ENCODE data around the gene RND1. TPM values are rescaled to one million over a fixed set of nuclear protein-coding genes. Genes with fewer than 3 reads are reported as not detected.
"Not testable (repeated sequence)": the region's sequence is repeated elsewhere in the genome, so short reads cannot be mapped to it uniquely, and the experiment has no call there.

RND1 gene
- total RNA-seq, 4 donors from 2014 or later: 1.1 to 19.1 (median 3.3) TPM; not detected in 1

GRCh38 chr12:48878548-48878947, 12.9 kb upstream of the RND1 start:
- no peak for DNase-seq
- Histone ChIP-seq H3K27me3 (peaks cover 10% of the 10 kb centered on the region), H3K4me1 (peaks cover 0 to 6% (median 4%) of the 10 kb centered on the region in 4 donors), H3K9me3 (no peaks in the 10 kb centered on the region), H3K27ac (no peak overlapping the region), H3K36me3 (no peaks in the 10 kb centered on the region), H3K4me3 (no peak overlapping the region)
- WGBS, 2 donors (ENCODE audit: low coverage in 1 of 2): 79 to 83% methylated on average over 1 to 2 of the region's 2 CpGs
- in situ Hi-C loops (cut with MboI; ENCODE audit: low pct_ligation_motif_present in 1 of 4, low pct_unique_long_range_greater_than_20kb in 1 of 4, low sequenced_read_pairs in 3 of 4): no loop called here
- TF ChIP-seq POLR2A (IDR thresholded peaks at IDR 0.05) (no peak), CTCF (IDR thresholded peaks at IDR 0.05) (no peak), POLR2AphosphoS5 (IDR thresholded peaks at IDR 0.05) (no peak), EP300 (IDR thresholded peaks at IDR 0.05; ENCODE audit: low read depth) (no peak)
- intact Hi-C loops (cut with DNase I; ENCODE audit: low total_unique reads): no loop called here

DNA sequence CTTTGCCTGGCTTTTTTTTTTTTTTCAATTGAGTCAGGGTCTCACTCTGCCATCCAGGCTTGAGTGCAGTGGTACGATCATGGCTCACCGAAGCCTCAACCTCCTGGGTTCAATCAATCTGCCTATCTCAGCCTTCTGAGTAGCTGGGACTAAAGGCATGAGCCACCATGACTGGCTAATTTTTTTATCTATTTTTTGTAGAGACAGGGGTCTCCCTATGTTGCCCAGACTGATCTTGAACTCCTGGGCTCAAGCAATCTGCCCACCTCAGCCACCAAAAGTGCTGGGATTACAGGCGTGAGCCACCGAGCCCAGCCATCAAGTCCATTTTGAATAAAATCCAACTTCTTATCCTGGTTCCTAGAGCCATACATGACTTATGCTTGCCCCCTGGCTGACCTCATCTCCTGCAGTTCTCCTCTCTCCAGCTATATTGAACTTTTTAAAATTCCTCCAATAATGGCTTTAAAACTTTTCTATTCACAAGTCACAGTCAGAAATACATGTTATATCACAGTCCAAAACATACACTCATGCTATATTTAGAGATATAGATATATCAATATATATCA, 10.4 kb upstream of the RND1 start:
- no peak overlapping the region for H3K27ac ChIP-seq
- intact Hi-C loops (cut with DNase I; ENCODE audit: low total_unique reads): no loop called here
- H3K27me3 ChIP-seq: peaks cover 10% of the 10 kb centered on the region
- no peaks in the 10 kb centered on the region for H3K9me3 ChIP-seq
- in situ Hi-C loops (cut with MboI; ENCODE audit: low pct_ligation_motif_present in 1 of 4, low pct_unique_long_range_greater_than_20kb in 1 of 4, low sequenced_read_pairs in 3 of 4): no loop called here
- 69 to 83% methylated on average over 4 of the region's 4 CpGs for WGBS, 2 donors (ENCODE audit: low coverage in 1 of 2)
- no peaks in the 10 kb centered on the region for H3K4me1 ChIP-seq
- DNase-seq: no peak
- no peak overlapping the region for H3K4me3 ChIP-seq
- H3K36me3 ChIP-seq: no peaks in the 10 kb centered on the region
- no peak for TF ChIP-seq CTCF (IDR thresholded peaks at IDR 0.05)
- TF ChIP-seq POLR2A (IDR thresholded peaks at IDR 0.05): no peak
- no peak for TF ChIP-seq EP300 (IDR thresholded peaks at IDR 0.05; ENCODE audit: low read depth)
- TF ChIP-seq POLR2AphosphoS5 (IDR thresholded peaks at IDR 0.05): no peak

DNA sequence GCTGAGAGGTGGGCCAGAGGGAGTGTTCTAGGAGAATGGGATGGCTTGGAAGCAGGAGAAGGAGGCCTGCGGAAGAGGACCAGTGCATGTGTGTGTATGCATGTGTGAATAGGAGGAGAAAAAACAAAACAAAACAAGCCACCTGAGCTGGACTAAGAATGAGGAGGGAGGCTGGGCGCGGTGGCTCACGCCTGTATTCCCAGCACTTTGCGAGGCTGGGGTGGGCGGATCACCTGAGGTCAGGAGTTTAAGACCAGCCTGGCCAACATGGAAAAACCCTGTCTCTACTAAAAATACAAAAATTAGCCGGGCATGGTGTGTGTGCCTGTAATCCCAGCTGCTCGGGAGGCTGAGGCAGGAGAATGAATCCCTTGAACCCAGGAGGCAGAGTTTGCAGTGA, 7.9 kb upstream of the RND1 start:
- in situ Hi-C loops (cut with MboI; ENCODE audit: low pct_ligation_motif_present in 1 of 4, low pct_unique_long_range_greater_than_20kb in 1 of 4, low sequenced_read_pairs in 3 of 4); intact Hi-C loops (cut with DNase I; ENCODE audit: low total_unique reads); H3K27ac ChIP-seq; H3K27me3 ChIP-seq; H3K36me3 ChIP-seq; DNase-seq; H3K4me3 ChIP-seq; H3K9me3 ChIP-seq; H3K4me1 ChIP-seq: not testable (repeated sequence)
- WGBS, 2 donors (ENCODE audit: low coverage in 1 of 2): 73 to 90% methylated on average over 2 to 8 of the region's 8 CpGs

- intact Hi-C loops (cut with DNase I; ENCODE audit: low total_unique reads): no loop called here
- 84 to 86% methylated on average over 4 of the region's 4 CpGs for WGBS, 2 donors (ENCODE audit: low coverage in 1 of 2)
- no peak overlapping the region for H3K27ac ChIP-seq
Measured at GRCh38 chr12:48873096-48873495, 7.4 kb upstream of the RND1 start.

More at GRCh38 chr12:48873096-48873495, 7.4 kb upstream of the RND1 start:
- Histone ChIP-seq H3K4me1 (no peaks in the 10 kb centered on the region), H3K27me3 (no peaks in the 10 kb centered on the region), H3K9me3 (no peaks in the 10 kb centered on the region), H3K4me3 (no peak overlapping the region), H3K36me3 (no peaks in the 10 kb centered on the region)
- in situ Hi-C loops (cut with MboI; ENCODE audit: low pct_ligation_motif_present in 1 of 4, low pct_unique_long_range_greater_than_20kb in 1 of 4, low sequenced_read_pairs in 3 of 4): no loop called here
- no peak for DNase-seq
- TF ChIP-seq CTCF (IDR thresholded peaks at IDR 0.05) (no peak), POLR2AphosphoS5 (IDR thresholded peaks at IDR 0.05) (no peak), EP300 (IDR thresholded peaks at IDR 0.05; ENCODE audit: low read depth) (no peak), POLR2A (IDR thresholded peaks at IDR 0.05) (no peak)
